CD4-positive, alpha-beta memory T cell (primary cell): ENCODE measurements around the gene SPAG16. TPM values are rescaled to one million over a fixed set of nuclear protein-coding genes. Genes with fewer than 3 reads are reported as not detected.

ENCODE experiments used
- CTCF ChIA-PET: fragments of 350-600 bp; sonication (Branson Sonifier 250); formaldehyde crosslinking; loops from one replicate; lab custom pipeline; 2021; ENCODE audit warnings: inconsistent platforms; ENCODE audit not compliant: partially characterized antibody; lab: Charles Lee
- POLR2A ChIA-PET: fragments of 350-600 bp; sonication (Branson Sonifier 250); formaldehyde crosslinking; loops from one replicate; lab custom pipeline; 2021; ENCODE audit not compliant: partially characterized antibody; lab: Charles Lee
- DNase-seq, 5 donors: peaks; one replicate each; pipeline versions ENCODE4 v3.0.0 to v3.0.0-alpha.2; 2020 to 2022; ENCODE audit warnings: mixed read lengths in 1 of 5
- H3K27ac ChIP-seq: one replicate; pipeline ENCODE4 v1.7.0; 2013; ENCODE audit warnings: low read depth, low read length
- H3K27me3 ChIP-seq: 2 replicates; pipeline ENCODE4 v1.7.0; 2013; ENCODE audit warnings: mild to moderate bottlenecking, low read length, moderate library complexity; ENCODE audit not compliant: insufficient read depth
- H3K36me3 ChIP-seq: 2 replicates; pipeline ENCODE4 v1.7.0; 2013; ENCODE audit warnings: mild to moderate bottlenecking, low read length, moderate library complexity; ENCODE audit not compliant: insufficient read depth
- H3K4me1 ChIP-seq: 2 replicates; pipeline ENCODE4 v1.7.0; 2013; ENCODE audit warnings: mild to moderate bottlenecking, low read length, moderate library complexity; ENCODE audit not compliant: insufficient read depth
- H3K4me3 ChIP-seq, 2 donors: one replicate each; pipeline ENCODE4 v1.7.0; 2013; ENCODE audit warnings: low read length in 2 of 2, mild to moderate bottlenecking in 1 of 2
- H3K9me3 ChIP-seq, 2 donors: one replicate each; pipeline ENCODE4 v1.7.0; 2013; ENCODE audit warnings: low read length in 2 of 2, control low read depth in 1 of 2; ENCODE audit not compliant: control insufficient read depth in 1 of 2
- H3K27ac Mint-ChIP-seq, 7 donors: one replicate each; pipeline ENCODE4 v1.8.0; 2020 to 2021; ENCODE audit warnings: mixed read lengths in 7 of 7, mild to moderate bottlenecking in 6 of 7, inconsistent platforms in 3 of 7, moderate library complexity in 3 of 7
- H3K27me3 Mint-ChIP-seq, 2 donors: one replicate each; pipeline ENCODE4 v1.8.0; 2020 to 2021; ENCODE audit warnings: mixed read lengths in 2 of 2
- H3K36me3 Mint-ChIP-seq, 2 donors: one replicate each; pipeline ENCODE4 v1.8.0; 2020 to 2021; ENCODE audit warnings: mixed read lengths in 2 of 2, inconsistent platforms in 1 of 2, mild to moderate bottlenecking in 1 of 2
- H3K4me1 Mint-ChIP-seq, 4 donors: one replicate each; pipeline ENCODE4 v1.8.0; 2020 to 2021; ENCODE audit warnings: mixed read lengths in 4 of 4, mild to moderate bottlenecking in 1 of 4
- H3K4me3 Mint-ChIP-seq, 8 donors: one replicate each; pipeline ENCODE4 v1.8.0; 2020 to 2021; ENCODE audit warnings: mixed read lengths in 8 of 8, mild to moderate bottlenecking in 7 of 8, moderate library complexity in 6 of 8, inconsistent platforms in 3 of 8
- H3K9me3 Mint-ChIP-seq, 8 donors: one replicate each; pipeline ENCODE4 v1.8.0; 2020 to 2021; ENCODE audit warnings: mixed read lengths in 8 of 8, mild to moderate bottlenecking in 5 of 8, inconsistent platforms in 3 of 8, moderate library complexity in 1 of 8
- intact Hi-C: fragments of 100-400 bp; cut with micrococcal nuclease; formaldehyde crosslinking; loops from one replicate; pipeline ENCODE4 v1.15.1; 2023
- polyA plus RNA-seq, 2 donors: library from polyadenylated mRNA; unstranded; fragments of 300-500 nt; fragmentation: Illumina TruSeq; gene quantifications; one replicate each; pipeline ENCODE4 v1.2.3, GENCODE V29; 2021
- total RNA-seq, 2 experiments: library from RNA; stranded (reverse); gene quantifications; one replicate each; pipeline ENCODE4 v1.2.3, GENCODE V29; 2021

SPAG16 gene
- total and polyA plus RNA-seq, 4 experiments from 2014 or later, result 6.3 to 21.7 (median 11.2) TPM

- Histone ChIP-seq H3K27me3 (no peaks in the 10 kb centered on the region), H3K36me3 (no peaks in the 10 kb centered on the region), H3K9me3 (no peaks in the 10 kb centered on the region), H3K27ac (no peak overlapping the region), H3K4me1 (no peaks in the 10 kb centered on the region), H3K4me3 (no peak overlapping the region)
- intact Hi-C loops, result no loop called here
- H3K36me3 Mint-ChIP-seq, result no peaks in the 10 kb centered on the region
- no peak overlapping the region for H3K27ac Mint-ChIP-seq
- ChIA-PET CTCF (no interaction called here), POLR2A (no interaction called here)
- no peak for DNase-seq
- H3K27me3 Mint-ChIP-seq, result no peaks in the 10 kb centered on the region
- H3K4me1 Mint-ChIP-seq, result no peaks in the 10 kb centered on the region
- peaks cover 0 to 3% (median 0%) of the 10 kb centered on the region in 8 donors for H3K9me3 Mint-ChIP-seq
- no peak overlapping the region for H3K4me3 Mint-ChIP-seq
Observed at GRCh38 chr2:214365549-214365948, 1081.3 kb downstream of the SPAG16 start.

- intact Hi-C loops, result no loop called here
- Mint-ChIP-seq H3K36me3 (no peaks in the 10 kb centered on the region), H3K27ac (no peak overlapping the region), H3K27me3 (no peaks in the 10 kb centered on the region), H3K4me1 (no peaks in the 10 kb centered on the region), H3K4me3 (no peak overlapping the region), H3K9me3 (peaks cover 0 to 4% (median 0%) of the 10 kb centered on the region in 8 donors)
- no peaks in the 10 kb centered on the region for H3K36me3 ChIP-seq
- no peaks in the 10 kb centered on the region for H3K4me1 ChIP-seq
- H3K27ac ChIP-seq, result no peak overlapping the region
- ChIA-PET POLR2A (no interaction called here), CTCF (no interaction called here)
- no peak overlapping the region for H3K4me3 ChIP-seq
- no peaks in the 10 kb centered on the region for H3K27me3 ChIP-seq
- no peaks in the 10 kb centered on the region for H3K9me3 ChIP-seq
- no peak for DNase-seq
Observed at GRCh38 chr2:214367171-214367570, 1082.9 kb downstream of the SPAG16 start.

GRCh38 chr2:214376618-214377285, 1092.5 kb downstream of the SPAG16 start:
- Histone ChIP-seq H3K36me3 (no peaks in the 10 kb centered on the region), H3K4me3 (no peak overlapping the region), H3K27ac (no peak overlapping the region), H3K9me3 (no peaks in the 10 kb centered on the region), H3K27me3 (no peaks in the 10 kb centered on the region), H3K4me1 (no peaks in the 10 kb centered on the region)
- peaks cover 0 to 3% (median 0%) of the 10 kb centered on the region in 8 donors for H3K9me3 Mint-ChIP-seq
- intact Hi-C loops, result no loop called here
- H3K27ac Mint-ChIP-seq, result no peak overlapping the region
- no peaks in the 10 kb centered on the region for H3K27me3 Mint-ChIP-seq
- CTCF ChIA-PET, result no interaction called here
- H3K4me3 Mint-ChIP-seq, result no peak overlapping the region
- H3K36me3 Mint-ChIP-seq, result no peaks in the 10 kb centered on the region
- POLR2A ChIA-PET, result no interaction called here
- H3K4me1 Mint-ChIP-seq, result no peaks in the 10 kb centered on the region
- no peak for DNase-seq

GRCh38 chr2:214377286-214377624, 1093.0 kb downstream of the SPAG16 start:
- H3K4me1 Mint-ChIP-seq, result no peaks in the 10 kb centered on the region
- Histone ChIP-seq H3K9me3 (no peaks in the 10 kb centered on the region), H3K27me3 (no peaks in the 10 kb centered on the region), H3K4me3 (no peak overlapping the region), H3K36me3 (no peaks in the 10 kb centered on the region), H3K27ac (no peak overlapping the region), H3K4me1 (no peaks in the 10 kb centered on the region)
- H3K27me3 Mint-ChIP-seq, result no peaks in the 10 kb centered on the region
- ChIA-PET CTCF (no interaction called here), POLR2A (no interaction called here)
- no peak for DNase-seq
- no peak overlapping the region for H3K27ac Mint-ChIP-seq
- no peaks in the 10 kb centered on the region for H3K36me3 Mint-ChIP-seq
- H3K4me3 Mint-ChIP-seq, result no peak overlapping the region
- intact Hi-C loops, result no loop called here
- H3K9me3 Mint-ChIP-seq, result no peaks in the 10 kb centered on the region

GRCh38 chr2:214378455-214379103, 1094.3 kb downstream of the SPAG16 start:
- Histone ChIP-seq H3K27ac (no peak overlapping the region), H3K27me3 (no peaks in the 10 kb centered on the region), H3K4me1 (no peaks in the 10 kb centered on the region), H3K4me3 (no peak overlapping the region), H3K36me3 (no peaks in the 10 kb centered on the region), H3K9me3 (no peaks in the 10 kb centered on the region)
- no peak overlapping the region for H3K4me3 Mint-ChIP-seq
- ChIA-PET CTCF (no interaction called here), POLR2A (no interaction called here)
- H3K36me3 Mint-ChIP-seq, result no peaks in the 10 kb centered on the region
- no peak overlapping the region for H3K27ac Mint-ChIP-seq
- intact Hi-C loops, result no loop called here
- H3K9me3 Mint-ChIP-seq, result no peaks in the 10 kb centered on the region
- no peaks in the 10 kb centered on the region for H3K4me1 Mint-ChIP-seq
- H3K27me3 Mint-ChIP-seq, result no peaks in the 10 kb centered on the region
- no peak for DNase-seq

- intact Hi-C loops, result no loop called here
- no peak for DNase-seq
- no peaks in the 10 kb centered on the region for H3K9me3 ChIP-seq
- Mint-ChIP-seq H3K27me3 (no peaks in the 10 kb centered on the region), H3K36me3 (no peaks in the 10 kb centered on the region), H3K27ac (no peak overlapping the region), H3K9me3 (no peaks in the 10 kb centered on the region), H3K4me1 (no peaks in the 10 kb centered on the region), H3K4me3 (no peak overlapping the region)
- no peaks in the 10 kb centered on the region for H3K27me3 ChIP-seq
- H3K4me3 ChIP-seq, result no peak overlapping the region
- POLR2A ChIA-PET, result no interaction called here
- CTCF ChIA-PET, result no interaction called here
- no peak overlapping the region for H3K27ac ChIP-seq
- H3K36me3 ChIP-seq, result no peaks in the 10 kb centered on the region
- no peaks in the 10 kb centered on the region for H3K4me1 ChIP-seq
Observed at GRCh38 chr2:214379227-214379626, 1095.0 kb downstream of the SPAG16 start.

- Histone ChIP-seq H3K4me1 (no peaks in the 10 kb centered on the region), H3K9me3 (no peaks in the 10 kb centered on the region), H3K27ac (no peak overlapping the region), H3K27me3 (no peaks in the 10 kb centered on the region), H3K4me3 (no peak overlapping the region), H3K36me3 (no peaks in the 10 kb centered on the region)
- no peaks in the 10 kb centered on the region for H3K9me3 Mint-ChIP-seq
- H3K27me3 Mint-ChIP-seq, result no peaks in the 10 kb centered on the region
- H3K4me1 Mint-ChIP-seq, result no peaks in the 10 kb centered on the region
- ChIA-PET POLR2A (no interaction called here), CTCF (no interaction called here)
- no peaks in the 10 kb centered on the region for H3K36me3 Mint-ChIP-seq
- intact Hi-C loops, result no loop called here
- DNase-seq, result no peak
- H3K27ac Mint-ChIP-seq, result no peak overlapping the region
- H3K4me3 Mint-ChIP-seq, result no peak overlapping the region
Observed at GRCh38 chr2:214380681-214381080, 1096.4 kb downstream of the SPAG16 start.
